Measurements from ENCODE around the gene RBM27. TPM values are rescaled to one million over a fixed set of nuclear protein-coding genes. Genes with fewer than 3 reads are reported as not detected.

The RBM27 gene
- total RNA-seq, 1 experiment from 2014 or later = 30.3 TPM

DNA sequence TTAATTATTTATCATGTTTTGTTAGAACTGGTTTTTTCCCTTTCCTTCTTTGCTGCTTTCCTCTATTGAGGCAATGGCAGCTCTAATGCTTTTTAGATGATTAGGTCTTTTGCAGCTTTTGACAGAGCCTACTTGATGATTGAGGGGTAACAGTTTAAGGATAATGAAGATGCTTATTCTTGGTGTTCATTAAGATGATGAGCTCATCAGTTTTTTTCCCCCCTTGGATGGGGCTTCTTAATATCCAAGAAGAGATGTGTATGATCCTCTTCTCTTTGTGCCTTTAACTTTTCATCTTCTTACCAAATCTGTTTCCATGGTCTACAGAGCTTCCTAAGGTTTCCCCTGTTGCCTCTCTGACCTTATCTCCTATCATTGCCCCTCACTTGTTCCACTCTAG, 15.8 kb downstream of the RBM27 start:
- no peak for DNase-seq (ENCODE audit: low read depth in 1 of 2, low spot score in 2 of 2)
- Histone ChIP-seq H3K4me3 (no peak overlapping the region), H3K36me3 (peaks cover 17% of the 10 kb centered on the region), H3K4me1 (replicated peaks) (no peaks in the 10 kb centered on the region), H3K27ac (no peak overlapping the region), H3K27me3 (replicated peaks) (no peaks in the 10 kb centered on the region), H3K9me3 (replicated peaks) (no peaks in the 10 kb centered on the region)

DNA sequence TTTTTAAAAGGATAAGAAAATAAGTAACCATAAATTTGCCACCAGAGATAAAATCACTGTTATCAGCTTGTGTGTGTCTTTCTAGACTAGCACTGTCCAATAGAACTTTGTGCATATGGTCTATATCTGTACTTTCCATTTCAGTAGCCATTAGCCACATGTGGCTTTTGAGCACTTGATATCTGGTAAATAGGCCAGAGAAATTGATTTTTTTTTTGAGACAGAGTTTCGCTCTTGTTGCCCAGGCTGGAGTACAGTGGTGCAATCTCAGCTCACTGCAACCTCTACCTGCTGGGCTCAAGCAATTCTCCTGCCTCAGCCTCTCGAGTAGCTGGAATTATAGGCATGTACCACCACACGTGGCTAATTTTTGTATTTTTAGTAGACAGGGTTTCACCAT, 17.8 kb downstream of the RBM27 start:
- H3K9me3 ChIP-seq (replicated peaks) = no peaks in the 10 kb centered on the region
- H3K4me1 ChIP-seq (replicated peaks) = no peaks in the 10 kb centered on the region
- no peak overlapping the region for H3K27ac ChIP-seq
- H3K4me3 ChIP-seq = no peak overlapping the region
- no peaks in the 10 kb centered on the region for H3K27me3 ChIP-seq (replicated peaks)
- H3K36me3 ChIP-seq = peaks cover 25% of the 10 kb centered on the region
- no peak for DNase-seq (ENCODE audit: low read depth in 1 of 2, low spot score in 2 of 2)

DNA sequence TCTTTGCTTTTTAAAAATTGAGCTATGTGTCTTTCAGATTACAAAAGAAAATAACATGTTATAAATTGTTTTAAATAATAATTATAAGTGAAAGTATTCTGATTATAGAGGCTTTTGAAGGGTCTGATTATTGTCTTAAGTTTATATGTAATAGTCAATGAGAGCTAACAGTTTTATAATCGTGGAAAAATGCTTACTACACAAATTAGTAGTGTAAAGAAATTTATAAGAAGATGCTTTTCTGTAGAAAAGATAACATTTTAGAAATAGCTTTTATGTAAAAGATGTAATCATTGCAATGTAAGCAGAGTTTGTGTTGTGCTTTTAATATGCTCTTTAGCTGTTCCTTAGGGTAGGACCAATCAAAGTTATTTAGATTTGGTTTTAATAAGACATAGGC, 18.6 kb downstream of the RBM27 start:
- Histone ChIP-seq H3K36me3 (peaks cover 27% of the 10 kb centered on the region), H3K4me1 (replicated peaks) (no peaks in the 10 kb centered on the region), H3K9me3 (replicated peaks) (no peaks in the 10 kb centered on the region)

DNA sequence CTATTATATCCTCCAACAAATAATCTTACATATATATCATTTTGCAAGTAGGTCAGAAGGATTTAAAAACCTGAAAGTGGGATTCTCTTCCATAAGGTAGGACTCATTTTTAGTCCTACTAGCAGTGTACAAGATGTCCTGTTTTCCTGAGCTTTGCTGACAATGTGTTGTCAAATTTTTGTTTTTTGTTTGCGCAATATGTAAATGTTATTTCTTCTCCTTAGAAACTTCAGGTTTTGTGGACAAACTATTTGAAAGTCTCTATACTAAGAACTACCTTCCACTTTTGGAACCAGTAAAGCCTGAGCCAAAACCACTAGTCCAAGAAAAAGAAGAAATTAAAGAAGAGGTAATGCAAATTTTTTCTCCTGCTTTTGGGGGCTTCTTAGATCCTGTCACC, 19.8 kb downstream of the RBM27 start:
- H3K9me3 ChIP-seq (replicated peaks) = no peaks in the 10 kb centered on the region
- no peaks in the 10 kb centered on the region for H3K4me1 ChIP-seq (replicated peaks)
- DNase-seq (ENCODE audit: low read depth in 1 of 2, low spot score in 2 of 2) = no peak
- no peak overlapping the region for H3K4me3 ChIP-seq
- no peak overlapping the region for H3K27ac ChIP-seq
- H3K36me3 ChIP-seq = peaks cover 31% of the 10 kb centered on the region
- no peaks in the 10 kb centered on the region for H3K27me3 ChIP-seq (replicated peaks)

More for the DNA sequence above, 18.6 kb downstream of the RBM27 start:
- Histone ChIP-seq H3K4me3 (no peak overlapping the region), H3K27ac (no peak overlapping the region), H3K27me3 (replicated peaks) (no peaks in the 10 kb centered on the region)
- DNase-seq (ENCODE audit: low read depth in 1 of 2, low spot score in 2 of 2) = no peak

DNA sequence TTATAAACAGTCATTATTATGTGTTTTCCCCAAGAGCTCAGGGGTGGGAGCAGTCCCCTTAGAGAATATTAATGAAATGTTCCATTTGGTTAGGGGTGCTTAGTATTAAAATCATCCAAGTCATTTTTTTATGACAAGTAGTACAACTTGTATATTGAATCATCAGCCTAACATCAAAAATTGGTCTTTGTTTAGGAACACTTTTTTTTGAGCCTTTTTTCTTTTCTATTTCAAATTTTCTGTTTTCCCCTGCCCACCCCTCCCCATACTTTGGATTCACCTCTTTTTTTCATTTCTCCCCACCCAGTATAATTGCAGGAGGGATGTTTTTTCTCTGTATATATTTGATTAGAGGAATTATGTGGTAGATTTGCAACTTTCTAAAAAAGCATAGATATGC, 25.8 kb downstream of the RBM27 start:
- Histone ChIP-seq H3K27ac (no peak overlapping the region), H3K4me1 (replicated peaks) (no peaks in the 10 kb centered on the region), H3K9me3 (replicated peaks) (no peaks in the 10 kb centered on the region), H3K27me3 (replicated peaks) (no peaks in the 10 kb centered on the region), H3K4me3 (no peak overlapping the region), H3K36me3 (peaks cover 73% of the 10 kb centered on the region)
- no peak for DNase-seq (ENCODE audit: low read depth in 1 of 2, low spot score in 2 of 2)

DNA sequence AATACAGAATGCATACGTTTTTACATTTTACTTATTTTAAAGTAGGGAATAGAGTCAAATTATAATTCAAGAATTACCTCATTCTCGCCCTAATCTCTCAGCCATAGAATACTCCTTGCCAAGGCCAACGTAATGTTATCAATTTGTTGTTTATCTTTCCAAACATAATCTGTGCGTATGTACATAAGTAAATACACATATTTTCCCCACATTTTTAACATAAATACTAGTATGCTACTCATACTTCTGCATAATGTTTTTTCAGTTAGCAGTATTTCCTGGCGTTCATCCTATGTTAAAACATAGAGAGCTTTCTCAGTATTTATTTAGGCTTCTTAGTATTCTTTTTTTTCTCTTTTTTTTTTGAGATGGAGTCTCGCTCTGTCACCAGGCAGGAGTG, 28.8 kb downstream of the RBM27 start:
- H3K27me3 ChIP-seq (replicated peaks) = no peaks in the 10 kb centered on the region
- no peak for DNase-seq (ENCODE audit: low read depth in 1 of 2, low spot score in 2 of 2)
- H3K9me3 ChIP-seq (replicated peaks) = no peaks in the 10 kb centered on the region
- no peaks in the 10 kb centered on the region for H3K4me1 ChIP-seq (replicated peaks)
- H3K4me3 ChIP-seq = no peak overlapping the region
- H3K36me3 ChIP-seq = peaks cover 85% of the 10 kb centered on the region
- H3K27ac ChIP-seq = no peak overlapping the region

DNA sequence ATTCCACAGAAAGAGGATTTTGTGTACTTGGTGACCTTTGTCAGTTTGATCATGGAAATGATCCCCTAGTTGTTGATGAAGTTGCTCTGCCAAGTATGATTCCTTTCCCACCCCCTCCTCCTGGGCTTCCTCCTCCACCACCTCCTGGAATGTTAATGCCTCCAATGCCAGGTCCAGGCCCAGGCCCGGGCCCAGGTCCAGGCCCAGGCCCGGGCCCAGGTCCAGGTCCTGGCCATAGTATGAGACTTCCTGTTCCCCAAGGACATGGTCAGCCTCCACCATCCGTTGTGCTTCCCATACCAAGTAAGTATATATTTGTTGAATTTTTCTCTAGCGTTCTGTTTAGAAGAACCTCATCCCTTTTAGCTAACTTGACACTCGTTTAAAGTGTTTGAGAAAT, 30.0 kb downstream of the RBM27 start:
- Histone ChIP-seq H3K4me3 (no peak overlapping the region), H3K27me3 (replicated peaks) (no peaks in the 10 kb centered on the region), H3K4me1 (replicated peaks) (no peaks in the 10 kb centered on the region), H3K9me3 (replicated peaks) (no peaks in the 10 kb centered on the region), H3K27ac (no peak overlapping the region), H3K36me3 (peaks cover 92% of the 10 kb centered on the region)
- no peak for DNase-seq (ENCODE audit: low read depth in 1 of 2, low spot score in 2 of 2)

DNA sequence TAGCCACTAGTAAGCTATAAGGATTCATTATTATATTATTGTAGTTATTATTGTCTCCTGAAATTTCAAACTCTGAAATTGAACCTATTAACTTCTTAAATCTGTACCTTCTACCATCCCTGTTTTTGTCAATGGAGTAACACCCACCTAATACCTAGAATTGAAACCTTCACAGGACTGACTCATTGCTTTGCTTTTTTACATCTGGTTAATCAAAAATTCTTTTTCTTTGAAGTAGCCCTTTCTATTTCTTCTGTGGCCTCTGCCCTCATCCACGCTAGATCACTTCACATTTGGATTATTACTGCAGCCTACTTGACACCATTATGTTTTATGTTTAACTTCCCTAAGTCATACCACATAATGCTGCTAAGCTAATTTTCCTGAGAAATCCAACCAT, 35.6 kb downstream of the RBM27 start:
- H3K27ac ChIP-seq = no peak overlapping the region
- H3K27me3 ChIP-seq (replicated peaks) = no peaks in the 10 kb centered on the region
- H3K4me3 ChIP-seq = no peak overlapping the region
- no peak for DNase-seq (ENCODE audit: low read depth in 1 of 2, low spot score in 2 of 2)
- peaks cover 64% of the 10 kb centered on the region for H3K36me3 ChIP-seq
- H3K4me1 ChIP-seq (replicated peaks) = no peaks in the 10 kb centered on the region
- no peaks in the 10 kb centered on the region for H3K9me3 ChIP-seq (replicated peaks)

DNA sequence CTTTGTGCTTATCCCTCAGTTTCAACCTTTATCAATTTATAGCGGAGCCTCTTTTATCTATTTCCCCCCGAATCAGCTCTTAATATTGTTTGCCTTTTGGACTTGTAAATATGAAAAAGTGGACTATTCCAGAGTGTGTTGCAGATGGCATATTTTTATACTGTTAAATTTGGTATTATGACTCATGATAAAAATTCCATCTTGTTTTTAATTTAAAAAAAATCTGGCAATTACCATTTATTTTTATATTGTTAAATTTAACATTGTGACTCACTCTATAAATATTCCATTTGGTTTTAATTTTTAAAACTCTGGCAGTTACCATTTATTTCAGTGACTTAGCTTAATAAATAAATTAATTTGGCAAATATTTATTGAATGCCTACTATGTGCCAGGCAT, 37.5 kb downstream of the RBM27 start:
- H3K4me3 ChIP-seq = no peak overlapping the region
- H3K27me3 ChIP-seq (replicated peaks) = no peaks in the 10 kb centered on the region
- H3K9me3 ChIP-seq (replicated peaks) = no peaks in the 10 kb centered on the region
- DNase-seq (ENCODE audit: low read depth in 1 of 2, low spot score in 2 of 2) = no peak
- H3K4me1 ChIP-seq (replicated peaks) = no peaks in the 10 kb centered on the region
- H3K36me3 ChIP-seq = peaks cover 59% of the 10 kb centered on the region
- no peak overlapping the region for H3K27ac ChIP-seq

DNA sequence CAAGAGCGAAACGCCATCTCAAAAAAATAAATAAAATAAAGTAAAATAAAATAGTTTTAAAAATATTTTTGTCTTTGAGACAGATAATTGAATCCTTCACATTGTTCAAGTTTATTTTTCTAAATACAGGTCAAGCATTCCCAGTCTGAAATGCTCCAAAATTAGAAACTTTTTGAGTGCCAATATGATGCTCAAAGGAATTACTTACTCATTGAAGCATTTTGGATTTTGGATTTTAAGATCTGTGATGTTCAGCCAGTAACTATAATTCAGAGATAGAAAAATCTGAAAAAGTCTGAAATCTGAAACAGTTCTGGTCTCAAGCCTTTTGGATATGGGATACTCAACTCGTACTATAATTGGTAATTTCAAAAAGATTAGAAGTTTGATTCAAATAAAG, 39.8 kb downstream of the RBM27 start:
- DNase-seq (ENCODE audit: low read depth in 1 of 2, low spot score in 2 of 2) = no peak
- Histone ChIP-seq H3K4me3 (no peak overlapping the region), H3K27ac (no peak overlapping the region), H3K27me3 (replicated peaks) (no peaks in the 10 kb centered on the region), H3K4me1 (replicated peaks) (no peaks in the 10 kb centered on the region), H3K36me3 (peaks cover 39% of the 10 kb centered on the region), H3K9me3 (replicated peaks) (no peaks in the 10 kb centered on the region)

DNA sequence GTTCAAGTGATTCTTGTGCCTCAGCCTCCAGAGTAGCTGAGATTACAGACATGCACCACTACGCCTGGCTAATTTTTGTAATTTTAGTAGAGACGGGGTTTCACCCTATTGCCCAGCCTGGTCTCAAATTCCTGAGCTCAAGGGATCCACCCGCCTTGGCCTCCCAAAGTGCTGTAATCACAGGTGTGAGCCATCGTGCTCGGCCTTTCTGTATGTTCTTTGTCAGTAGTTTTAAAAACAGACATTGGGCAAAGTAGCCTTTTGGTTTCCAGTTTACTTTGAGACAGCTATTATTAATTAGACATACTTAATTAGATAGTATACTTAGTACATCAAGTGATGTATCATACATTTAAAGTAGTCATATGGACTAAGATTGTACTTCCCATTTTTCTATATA, 45.2 kb downstream of the RBM27 start:
- Histone ChIP-seq H3K9me3 (replicated peaks) (no peaks in the 10 kb centered on the region), H3K4me1 (replicated peaks) (no peaks in the 10 kb centered on the region), H3K27ac (no peak overlapping the region), H3K27me3 (replicated peaks) (no peaks in the 10 kb centered on the region), H3K36me3 (peaks cover 46% of the 10 kb centered on the region), H3K4me3 (no peak overlapping the region)
- DNase-seq (ENCODE audit: low read depth in 1 of 2, low spot score in 2 of 2) = no peak

DNA sequence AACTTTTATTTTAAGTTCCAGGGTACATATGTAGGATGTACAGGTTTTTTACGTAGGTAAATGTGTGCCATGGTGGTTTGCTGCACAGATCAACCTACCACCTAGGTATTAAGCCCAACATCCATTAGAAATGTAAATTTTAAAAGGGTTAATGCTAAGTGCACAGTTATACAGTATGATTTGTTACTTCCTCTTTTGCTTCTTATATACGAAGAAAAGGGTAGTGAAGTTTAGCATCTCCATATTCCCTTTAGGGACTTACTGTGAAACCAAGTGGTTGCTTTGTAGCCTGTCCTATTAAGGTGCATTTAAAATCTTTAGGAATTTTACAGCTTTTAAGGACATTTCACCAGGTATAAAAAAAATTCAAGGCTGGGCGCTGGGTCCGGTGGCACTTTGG, 46.4 kb downstream of the RBM27 start:
- DNase-seq (ENCODE audit: low read depth in 1 of 2, low spot score in 2 of 2) = no peak
- Histone ChIP-seq H3K4me3 (no peak overlapping the region), H3K27me3 (replicated peaks) (no peaks in the 10 kb centered on the region), H3K4me1 (replicated peaks) (no peaks in the 10 kb centered on the region), H3K27ac (no peak overlapping the region), H3K36me3 (peaks cover 46% of the 10 kb centered on the region), H3K9me3 (replicated peaks) (no peaks in the 10 kb centered on the region)

Other genes with a start within 250 kb of the RBM27 start
- not detected in 2 replicates for gene PLAC8L1, start 98.0 kb upstream of the RBM27 start, total RNA-seq (2014; rRNA removed; shearing (Covaris generic))
- 110 and 130 TPM in 2 replicates for gene LARS1, start 21.0 kb upstream of the RBM27 start, total RNA-seq (2014; rRNA removed; shearing (Covaris generic))
- gene POU4F3, start 135.2 kb downstream of the RBM27 start, total RNA-seq (2014; rRNA removed; shearing (Covaris generic)) = 0.16 TPM in 1 of 2 replicates, not detected in the other
- 55.1 and 84.3 TPM in 2 replicates for gene TCERG1, start 243.7 kb downstream of the RBM27 start, total RNA-seq (2014; rRNA removed; shearing (Covaris generic))

All from SJSA1 (cell line).